SK-N-MC (cell line): ENCODE measurements around the gene EWSR1.

Source experiments
- EZH2 ChIP-seq: fragments of 200-600 bp; sonication (generic); IDR thresholded peaks from one replicate; pipeline ENCODE4 v1.6.1; 2017; ENCODE audit warnings: antibody characterized with exemption
- POLR2AphosphoS5 ChIP-seq: IDR thresholded peaks from 2 replicates; pipeline ENCODE4 v1.6.1; 2012; ENCODE audit warnings: mild to moderate bottlenecking, low read depth, low read length, borderline replicate concordance

- TF ChIP-seq POLR2AphosphoS5 (no peak), EZH2 (no peak)
Measured at GRCh38 chr22:29342177-29342576, 74.1 kb downstream of the EWSR1 start.
